ENCODE measurements around the gene BCL11B.

Gene BCL11B

DNA sequence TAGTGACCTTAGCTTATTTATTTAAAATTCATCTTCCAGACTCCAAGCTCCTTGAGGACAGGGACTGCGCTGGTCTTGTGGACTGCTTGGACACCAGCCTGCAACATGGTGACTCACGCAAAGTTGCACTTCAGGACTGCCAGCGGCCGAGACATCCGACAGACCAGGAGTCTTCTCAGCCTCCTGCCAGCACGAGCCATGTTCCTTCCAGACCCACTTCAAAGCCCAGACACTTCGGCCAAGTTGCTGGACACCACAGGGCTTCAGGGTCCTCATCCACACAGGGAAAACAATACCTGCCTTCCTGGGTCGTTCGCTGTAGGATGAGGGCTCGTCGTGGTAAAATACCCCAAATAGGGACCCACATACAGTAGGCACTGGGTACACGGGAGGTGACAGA lies 88.7 kb downstream of the BCL11B start:
- no peak for DNase-seq (ENCODE audit: low read depth in 2 of 2)

GRCh38 chr14:99182548-99183250 lies 89.3 kb downstream of the BCL11B start:
- no peak for DNase-seq (ENCODE audit: low read depth in 2 of 2)

DNA sequence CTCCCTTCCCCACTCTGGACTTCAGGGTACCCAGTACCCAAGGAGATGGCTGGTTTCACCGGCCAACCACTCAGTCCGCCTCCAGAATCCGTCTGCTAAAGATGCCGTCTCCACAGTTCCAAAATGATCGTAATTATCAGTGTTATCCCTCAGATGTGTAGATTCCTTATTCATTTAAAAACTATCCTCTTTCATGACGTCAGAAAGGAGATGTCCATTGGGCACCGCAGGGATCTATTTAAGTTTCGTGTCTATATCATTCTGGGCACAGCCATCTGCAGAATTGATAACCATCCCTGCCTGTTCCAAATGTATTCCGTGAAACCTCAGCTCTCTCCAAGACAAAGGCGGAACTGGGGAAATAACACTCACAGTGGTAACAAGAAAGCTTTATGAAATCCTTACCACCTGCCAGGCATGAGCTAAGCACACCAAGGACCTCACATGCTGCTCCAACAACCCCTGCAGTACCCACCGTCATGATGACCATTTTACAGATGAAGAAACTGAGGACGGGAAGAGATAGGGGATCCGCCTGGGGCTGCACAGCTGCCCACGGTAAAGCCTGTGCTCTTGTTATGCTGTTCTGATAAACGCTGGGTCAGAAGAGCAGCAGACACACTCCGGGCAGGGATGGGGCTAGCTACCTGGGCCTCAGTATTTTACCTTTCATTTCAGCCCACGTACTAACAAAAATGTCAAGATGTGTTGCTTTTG lies 90.0 kb downstream of the BCL11B start:
- no peak for DNase-seq (ENCODE audit: low read depth in 2 of 2)

DNA sequence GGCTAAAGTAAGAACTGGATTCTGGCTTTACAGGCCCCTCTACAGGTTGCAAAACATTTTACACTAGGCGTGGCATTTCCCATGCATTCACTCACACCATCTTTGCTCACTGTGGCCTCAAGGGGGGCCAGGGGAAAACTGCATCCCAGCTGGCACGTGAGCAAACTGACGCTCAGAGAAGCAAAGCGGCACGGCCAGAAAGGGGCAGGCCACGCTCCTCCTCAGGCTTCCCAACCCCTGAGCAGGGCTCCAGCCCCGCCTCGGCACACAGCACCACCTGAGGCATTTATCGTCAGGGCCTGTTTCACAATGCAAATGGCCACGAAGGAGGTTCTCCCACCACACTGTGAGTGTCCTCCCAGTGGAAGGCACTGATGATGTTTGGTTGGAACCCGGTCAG lies 90.8 kb downstream of the BCL11B start:
- DNase-seq (ENCODE audit: low read depth in 2 of 2) = no peak

- DNase-seq (ENCODE audit: low read depth in 2 of 2) = no peak
Observed at GRCh38 chr14:99179946-99180345, 92.1 kb downstream of the BCL11B start.

DNA sequence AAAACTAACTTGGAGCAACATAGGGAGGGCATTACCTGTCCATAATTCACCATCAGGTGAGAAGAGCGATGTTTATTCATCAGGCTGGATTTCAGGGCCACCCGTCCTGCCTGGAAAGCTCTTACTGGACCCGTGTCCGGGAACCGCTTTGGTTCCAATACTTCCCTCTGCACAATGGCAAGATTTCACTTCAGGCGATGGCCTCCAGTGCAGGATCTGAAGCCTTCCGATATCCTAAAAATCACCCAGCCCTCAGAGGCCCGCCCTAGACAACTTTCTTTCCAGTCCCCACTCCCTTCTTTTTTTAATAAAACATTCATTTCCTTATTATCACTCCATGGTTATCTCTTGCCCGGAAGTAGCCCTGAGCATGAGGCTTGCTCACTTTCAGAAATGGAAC lies 92.5 kb downstream of the BCL11B start:
- no peak for DNase-seq (ENCODE audit: low read depth in 2 of 2)

DNA sequence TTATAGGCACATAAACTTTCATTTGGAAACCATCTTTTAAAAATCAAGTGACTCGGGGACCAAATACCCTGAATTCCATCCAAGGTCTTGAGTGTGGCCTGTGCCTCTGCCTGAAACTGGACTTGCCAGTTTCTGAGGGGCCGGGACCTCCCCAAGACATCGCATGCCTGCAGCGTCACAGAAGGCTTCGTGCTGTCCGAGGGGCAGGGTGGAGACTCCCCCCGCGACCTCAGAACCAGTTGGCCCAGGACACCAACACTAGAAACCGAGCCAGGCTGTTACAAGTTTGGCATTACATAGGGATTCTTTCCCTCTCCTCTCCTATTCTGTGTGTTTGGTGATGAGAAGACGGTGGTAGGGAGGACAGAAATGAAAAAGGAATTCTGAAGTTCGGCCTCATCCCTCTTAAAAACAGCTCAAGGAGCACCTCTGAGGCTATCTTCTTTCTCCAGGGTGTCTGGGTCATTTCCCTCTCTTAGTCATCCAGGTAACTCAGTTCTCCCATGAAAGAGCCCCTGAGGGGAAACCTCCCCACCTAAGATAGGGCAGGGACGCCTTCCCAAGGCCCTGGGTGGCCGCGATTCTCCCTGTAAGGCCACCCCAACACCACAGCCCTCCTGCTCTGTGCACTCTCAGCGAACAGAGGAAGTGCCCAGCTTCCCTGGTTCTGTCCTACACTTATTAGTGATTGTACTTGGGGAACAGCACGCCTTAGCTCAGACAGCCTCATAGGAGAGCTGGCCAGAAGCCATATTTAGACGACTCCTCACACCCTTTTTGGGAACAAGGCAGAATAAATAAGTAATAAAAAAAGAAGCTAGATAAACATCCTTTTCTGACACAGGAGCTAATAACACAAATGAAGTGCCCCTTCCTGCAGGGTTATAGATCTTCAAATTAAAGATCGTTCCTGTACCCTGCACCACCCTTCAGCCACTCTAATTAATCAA lies 93.8 kb downstream of the BCL11B start:
- DNase-seq (ENCODE audit: low read depth in 2 of 2) = no peak

DNA sequence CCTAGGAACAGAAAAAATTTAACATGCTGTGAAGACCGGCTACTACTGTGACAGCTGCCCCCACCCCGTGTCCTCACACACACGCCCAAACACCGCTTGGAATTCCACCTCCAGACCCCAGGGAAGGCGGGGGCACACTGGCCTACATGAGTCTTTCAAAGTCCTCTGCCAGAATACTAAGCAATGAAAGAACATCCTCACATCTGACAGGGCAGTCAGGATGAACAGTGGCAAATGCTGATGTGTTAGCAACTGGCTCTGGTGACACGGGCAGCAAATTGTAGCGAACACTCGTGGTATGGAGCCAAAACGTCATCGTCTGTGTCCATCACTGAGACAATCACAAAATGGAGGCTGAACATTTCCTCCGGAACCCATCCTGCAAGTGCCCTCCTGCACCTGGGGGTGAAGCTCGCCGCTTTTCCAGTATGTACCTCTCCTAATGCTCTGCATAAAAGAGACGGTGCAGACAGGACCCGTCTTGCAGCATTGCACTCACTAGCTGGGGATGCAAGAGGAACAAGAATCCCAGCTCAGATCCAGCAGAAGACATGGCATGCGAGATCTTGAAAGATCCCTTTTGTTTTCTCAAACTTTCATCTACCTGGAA lies 94.8 kb downstream of the BCL11B start:
- no peak for DNase-seq (ENCODE audit: low read depth in 2 of 2)

GRCh38 chr14:99176156-99176945 lies 95.6 kb downstream of the BCL11B start:
- no peak for DNase-seq (ENCODE audit: low read depth in 2 of 2)

- no peak for DNase-seq (ENCODE audit: low read depth in 2 of 2)
Observed at GRCh38 chr14:99175331-99176155, 96.5 kb downstream of the BCL11B start.

DNA sequence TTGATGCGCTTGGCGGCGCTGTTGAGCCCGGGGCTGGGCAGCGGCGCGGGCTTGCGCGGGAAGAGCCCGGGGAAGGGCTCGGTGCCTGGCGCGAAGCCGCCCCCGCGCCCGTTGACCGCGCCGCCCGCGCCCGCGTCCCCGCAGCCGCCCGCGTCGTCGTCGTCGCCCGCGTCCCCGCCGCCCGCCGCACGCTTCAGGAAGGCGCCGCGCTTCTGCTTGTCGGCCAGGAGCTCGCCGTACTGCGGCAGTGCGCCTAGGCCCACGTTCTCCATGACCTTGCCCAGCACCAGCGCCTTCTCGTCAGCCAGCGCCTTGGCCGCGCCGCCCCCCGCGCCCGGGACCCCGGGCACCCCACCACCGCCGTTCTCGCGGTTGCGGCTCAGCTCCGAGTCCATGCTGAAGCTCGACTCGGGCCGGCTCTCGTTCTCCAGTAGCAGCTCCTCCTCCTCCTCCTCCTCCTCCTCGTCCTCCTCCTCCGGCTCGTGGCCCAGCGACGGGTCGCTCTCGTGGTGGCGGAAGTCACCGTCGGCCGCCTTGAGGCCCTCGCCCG lies 97.2 kb downstream of the BCL11B start:
- DNase-seq (ENCODE audit: low read depth in 2 of 2) = no peak

- no peak for DNase-seq (ENCODE audit: low read depth in 2 of 2)
Observed at GRCh38 chr14:99174081-99174769, 97.8 kb downstream of the BCL11B start.

DNA sequence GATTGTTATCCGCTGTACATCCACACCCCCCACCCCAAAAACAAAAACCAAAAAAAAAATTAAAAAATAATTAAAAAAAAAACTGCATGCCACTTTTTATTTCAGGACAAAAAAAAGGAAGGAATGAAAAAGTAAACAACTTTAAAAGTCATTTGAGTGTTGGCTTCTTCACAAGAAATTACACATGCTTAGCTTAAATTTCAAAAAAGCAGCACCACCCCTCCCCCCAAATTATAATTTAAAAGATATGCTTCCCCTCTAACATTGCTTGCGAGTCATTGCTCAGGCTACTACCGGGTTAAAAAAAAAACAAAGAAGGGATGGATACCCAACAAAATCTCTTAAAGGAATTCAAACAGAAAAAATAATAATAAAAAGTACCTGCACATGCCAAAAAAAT lies 98.5 kb downstream of the BCL11B start:
- DNase-seq (ENCODE audit: low read depth in 2 of 2) = no peak

- DNase-seq (ENCODE audit: low read depth in 2 of 2) = no peak
Observed at GRCh38 chr14:99173086-99173485, 98.9 kb downstream of the BCL11B start.

GRCh38 chr14:99171396-99171795 lies 100.6 kb downstream of the BCL11B start:
- no peak for DNase-seq (ENCODE audit: low read depth in 2 of 2)

DNA sequence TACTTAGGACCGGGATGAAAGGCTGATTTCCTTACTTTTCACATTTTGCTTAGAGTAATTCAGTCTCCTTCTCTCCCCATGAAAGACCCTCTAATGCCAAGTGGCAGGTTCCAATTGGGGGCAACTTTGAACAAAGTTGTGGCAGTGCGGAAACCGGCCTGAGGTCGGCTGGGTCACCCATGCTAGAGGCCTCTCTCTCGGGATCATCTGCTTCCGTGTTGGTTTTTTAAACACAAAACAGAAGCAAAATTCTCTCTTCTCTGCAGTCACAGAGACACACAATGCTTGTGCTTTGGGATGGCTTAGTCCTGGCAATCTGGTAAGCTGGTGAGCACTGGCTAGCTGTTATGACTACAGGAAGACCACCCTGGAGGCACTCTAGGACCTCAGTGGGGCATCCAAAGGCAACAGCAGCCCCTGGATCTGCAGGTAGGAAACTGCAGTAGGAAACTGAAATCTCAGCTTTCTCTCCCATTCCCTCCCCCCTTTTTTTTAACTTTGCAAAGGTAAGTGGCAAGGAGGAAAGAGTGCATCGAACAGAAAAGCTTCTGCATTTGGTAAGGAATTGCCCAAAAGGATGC lies 102.1 kb downstream of the BCL11B start:
- DNase-seq (ENCODE audit: low read depth in 2 of 2) = no peak

GRCh38 chr14:99168330-99168729 lies 103.7 kb downstream of the BCL11B start:
- no peak for DNase-seq (ENCODE audit: low read depth in 2 of 2)

GRCh38 chr14:99166506-99166905 lies 105.5 kb downstream of the BCL11B start:
- no peak for DNase-seq (ENCODE audit: low read depth in 2 of 2)

DNA sequence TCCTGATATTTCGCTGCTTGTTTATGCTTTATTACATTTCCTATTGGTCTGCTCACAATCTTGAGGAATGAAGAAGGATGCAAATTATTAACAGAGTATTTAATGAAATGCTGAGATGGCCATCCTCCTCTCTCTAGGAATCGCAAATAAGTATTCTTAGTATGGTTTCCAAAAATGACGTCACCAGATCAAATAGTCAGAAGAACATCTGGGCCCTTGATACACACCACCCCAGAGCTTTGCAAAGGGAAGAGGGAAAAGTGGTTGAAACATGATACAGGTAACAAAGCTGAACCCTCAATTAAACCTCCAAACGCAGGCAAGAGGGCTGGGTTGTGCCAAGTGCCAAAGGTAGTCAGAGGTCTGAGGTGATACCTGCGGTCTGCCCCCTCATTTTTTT lies 107.3 kb downstream of the BCL11B start:
- no peak for DNase-seq (ENCODE audit: low read depth in 2 of 2)
